H1 (cell line): ENCODE results near the gene STIL. TPM values are rescaled to one million over a fixed set of nuclear protein-coding genes. Genes with fewer than 3 reads are reported as not detected.

Experiments
- CTCF ChIA-PET: fragments of 300-600 bp; sonication (Branson Sonifier 250); formaldehyde crosslinking; loops from one replicate; lab custom pipeline; 2021; ENCODE audit not compliant: partially characterized antibody; lab: Charles Lee
- POLR2A ChIA-PET: fragments of 300-600 bp; sonication (Branson Sonifier 250); formaldehyde crosslinking; loops from one replicate; lab custom pipeline; 2021; ENCODE audit warnings: inconsistent platforms; ENCODE audit not compliant: partially characterized antibody; lab: Charles Lee
- DNase-seq, 2 experiments: peaks; one replicate each; pipeline versions ENCODE4 v3.0.0 to v3.0.0-alpha.2; 2010 to 2022; ENCODE audit warnings: low spot score in 2 of 2, low read depth in 1 of 2, mixed read lengths in 1 of 2
- FAIRE-seq: peaks from 2 replicates; lab custom pipeline; 2011; peaks lifted over from hg19 to GRCh38; lab: Jason Lieb, UNC
- H2AFZ ChIP-seq: 2 replicates; pipeline ENCODE4 v1.8.1; 2012; ENCODE audit warnings: low read length, inconsistent platforms
- H2AK5ac ChIP-seq: 2 replicates; pipeline ENCODE4 v1.6.1; 2013; ENCODE audit warnings: low read depth, low read length
- H2BK120ac ChIP-seq: replicated peaks from 2 replicates; pipeline ENCODE3; 2013; ENCODE audit warnings: low read depth, low read length, inconsistent platforms
- H2BK12ac ChIP-seq: 2 replicates; pipeline ENCODE4 v1.6.1; 2013; ENCODE audit warnings: low read depth, low read length
- H2BK15ac ChIP-seq: 2 replicates; pipeline ENCODE4 v1.6.1; 2013; ENCODE audit warnings: low read length
- H2BK20ac ChIP-seq: 2 replicates; pipeline ENCODE4 v1.6.1; 2013; ENCODE audit warnings: low read length
- H2BK5ac ChIP-seq: 2 replicates; pipeline ENCODE4 v1.6.1; 2013; ENCODE audit warnings: low read depth, low read length
- H3K14ac ChIP-seq: 2 replicates; pipeline ENCODE4 v1.6.1; 2013; ENCODE audit warnings: inconsistent platforms; ENCODE audit not compliant: insufficient read length
- H3K18ac ChIP-seq: 2 replicates; pipeline ENCODE4 v1.6.1; 2013; ENCODE audit warnings: low read length; ENCODE audit errors: extremely low read depth
- H3K23ac ChIP-seq: 2 replicates; pipeline ENCODE4 v1.6.1; 2013; ENCODE audit warnings: inconsistent platforms; ENCODE audit not compliant: insufficient read length
- H3K23me2 ChIP-seq: 2 replicates; pipeline ENCODE4 v1.6.1; 2013; ENCODE audit warnings: low read depth, low read length
- H3K27ac ChIP-seq: 2 replicates; pipeline ENCODE4 v1.6.1; 2011; ENCODE audit warnings: low read depth, low read length, inconsistent platforms
- H3K27me3 ChIP-seq, 4 experiments: replicated peaks in 1 of 4; 1 replicate in 1 of 4; 2 replicates in 3 of 4; pipeline versions ENCODE4 v1.6.1 to v1.8.1; 2011 to 2013; ENCODE audit warnings: low read length in 3 of 4, mild to moderate bottlenecking in 3 of 4, inconsistent platforms in 2 of 4, mixed read lengths in 2 of 4, moderate library complexity in 1 of 4; ENCODE audit not compliant: control insufficient read depth in 3 of 4, insufficient read depth in 3 of 4; ENCODE audit errors: extremely low read depth in 1 of 4
- H3K36me3 ChIP-seq, 4 experiments: 2 replicates each; pipeline versions ENCODE4 v1.6.1 to v1.8.1; 2011 to 2013; ENCODE audit warnings: mild to moderate bottlenecking in 4 of 4, low read length in 3 of 4, moderate library complexity in 2 of 4, control low read depth in 1 of 4, inconsistent platforms in 1 of 4; ENCODE audit not compliant: insufficient read depth in 4 of 4, control insufficient read depth in 2 of 4
- H3K4ac ChIP-seq: replicated peaks from 2 replicates; pipeline ENCODE3; 2013; ENCODE audit warnings: low read length, low read depth, mixed read lengths, inconsistent platforms; ENCODE audit not compliant: insufficient read length
- H3K4me1 ChIP-seq, 4 experiments: replicated peaks in 1 of 4; 1 replicate in 1 of 4; 2 replicates in 3 of 4; pipeline versions ENCODE4 v1.6.1 to v1.8.1; 2011 to 2013; ENCODE audit warnings: low read length in 3 of 4, inconsistent platforms in 2 of 4, mixed read lengths in 1 of 4; ENCODE audit not compliant: insufficient read depth in 4 of 4, control insufficient read depth in 3 of 4
- H3K4me2 ChIP-seq, 2 experiments: 2 replicates each; pipeline versions ENCODE4 v1.6.1 to v1.8.1; 2011 to 2013; ENCODE audit warnings: low read depth in 2 of 2, low read length in 2 of 2, control low read depth in 1 of 2, inconsistent platforms in 1 of 2, mild to moderate bottlenecking in 1 of 2; ENCODE audit not compliant: insufficient read depth in 1 of 2
- H3K4me3 ChIP-seq, 4 experiments: fragments of 200-600, 300-600 bp in 1 of 4; sonication (generic), shearing (Covaris generic), sonication (Bioruptor Twin) in 1 of 4; 2 replicates each; pipeline versions ENCODE4 v1.5.1 to v1.8.1; 2011 to 2016; ENCODE audit warnings: low read length in 4 of 4, low read depth in 3 of 4, control low read depth in 2 of 4, inconsistent platforms in 2 of 4, mild to moderate bottlenecking in 2 of 4, mixed read lengths in 1 of 4, moderate library complexity in 1 of 4; ENCODE audit not compliant: insufficient read depth in 2 of 4; ENCODE audit errors: extremely low read depth in 1 of 4
- H3K56ac ChIP-seq: replicated peaks from 2 replicates; pipeline ENCODE3; 2013; ENCODE audit warnings: low read depth, mild to moderate bottlenecking, mixed read lengths, low read length, inconsistent platforms; ENCODE audit not compliant: insufficient read length
- H3K79me1 ChIP-seq: 2 replicates; pipeline ENCODE4 v1.6.1; 2013; ENCODE audit warnings: low read depth, low read length, control low read depth
- H3K79me2 ChIP-seq, 2 experiments: 2 replicates each; pipeline versions ENCODE4 v1.6.1 to v1.8.1; 2012 to 2013; ENCODE audit warnings: low read length in 2 of 2, mild to moderate bottlenecking in 2 of 2, inconsistent platforms in 1 of 2; ENCODE audit not compliant: insufficient read depth in 2 of 2, control insufficient read depth in 1 of 2
- H3K9ac ChIP-seq, 4 experiments: replicated peaks in 1 of 4; 1 replicate in 1 of 4; 2 replicates in 3 of 4; pipeline versions ENCODE4 v1.6.1 to v1.8.1; 2011 to 2013; ENCODE audit warnings: low read depth in 3 of 4, low read length in 3 of 4, control low read depth in 2 of 4, mild to moderate bottlenecking in 2 of 4, moderate library complexity in 2 of 4, inconsistent platforms in 1 of 4; ENCODE audit errors: extremely low read depth in 1 of 4
- H3K9me3 ChIP-seq, 2 experiments: 2 replicates each; pipeline versions ENCODE4 v1.6.1 to v1.8.1; 2012 to 2013; ENCODE audit warnings: mild to moderate bottlenecking in 2 of 2, moderate library complexity in 2 of 2, control low read depth in 1 of 2, inconsistent platforms in 1 of 2, low read depth in 1 of 2, low read length in 1 of 2, mixed read lengths in 1 of 2; ENCODE audit not compliant: insufficient read depth in 2 of 2
- H4K20me1 ChIP-seq, 2 experiments: replicated peaks in 1 of 2; 2 replicates each; pipeline versions ENCODE3 to v1.8.1; 2011 to 2013; ENCODE audit warnings: inconsistent platforms in 2 of 2, low read length in 2 of 2, mild to moderate bottlenecking in 1 of 2; ENCODE audit not compliant: insufficient read depth in 2 of 2, control insufficient read depth in 1 of 2
- H4K5ac ChIP-seq: 2 replicates; pipeline ENCODE4 v1.6.1; 2013; ENCODE audit warnings: low read length, low read depth, mixed read lengths, inconsistent platforms; ENCODE audit not compliant: insufficient read length
- H4K8ac ChIP-seq: 2 replicates; pipeline ENCODE4 v1.8.0; 2013; ENCODE audit warnings: mild to moderate bottlenecking, moderate library complexity, low read length, inconsistent platforms; ENCODE audit not compliant: insufficient read depth; ENCODE audit errors: extremely low read depth
- H4K91ac ChIP-seq: replicated peaks from 2 replicates; pipeline ENCODE3; 2013; ENCODE audit warnings: low read length, mixed read lengths, inconsistent platforms; ENCODE audit not compliant: insufficient read length
- CBX5 ChIP-seq: fragments of 300-800, 300-1000 bp; sonication (generic); IDR thresholded peaks from 2 replicates; pipeline ENCODE4 v1.7.1; 2016; ENCODE audit warnings: antibody characterized with exemption, low read length, low read depth
- CTBP2 ChIP-seq: IDR thresholded peaks from 2 replicates; pipeline ENCODE4 v1.7.0; 2011; ENCODE audit warnings: borderline replicate concordance, mild to moderate bottlenecking, moderate library complexity, mixed read lengths, low read length; ENCODE audit not compliant: insufficient read depth, insufficient read length
- WGBS, 2 experiments: shearing (Covaris generic) in 1 of 2; methylation state at CpG; one replicate each; pipeline versions ENCODE4 v1.1.6 to v1.1.7; 2013 to 2015; ENCODE audit warnings: low lambda C conversion rate in 2 of 2, mixed read lengths in 2 of 2, inconsistent platforms in 1 of 2, low coverage in 1 of 2, missing lambda C conversion rate in 1 of 2; ENCODE audit not compliant: insufficient replicate concordance in 2 of 2, insufficient coverage in 1 of 2, insufficient read length in 1 of 2; ENCODE audit errors: extremely low coverage in 1 of 2, missing lambda C conversion rate in 1 of 2; 5-methylcytosine and 5-hydroxymethylcytosine counted together
- polyA plus RNA-seq, 7 experiments: library from polyadenylated mRNA; depleted of rRNA in 3 of 7; stranded (reverse) in 5 of 7; unstranded in 2 of 7; fragments of >200 nt in 5 of 7; fragments of 200-250 nt in 2 of 7; gene quantifications; 1 replicate in 5 of 7; 2 replicates in 1 of 7; 4 replicates in 1 of 7; pipeline versions ENCODE4 v1.2.1 to v1.2.3, GENCODE V29; 2011 to 2013; ENCODE audit warnings: missing spikeins in 2 of 7, mixed read lengths in 2 of 7
- total RNA-seq: library from RNA; stranded (reverse); fragmentation: NEBNext Ultra II Directional; extraction: Animal tissue kit (Norgen Biotek cat#: 25700); gene quantifications from 2 replicates; pipeline ENCODE4 v1.2.1, GENCODE V29; 2021

The STIL gene
- total and polyA plus RNA-seq, 2 of the 8 experiments (the other 6 are each of a cell fraction or from before 2014, with no cell fraction given): 13.6 to 25.1 TPM

GRCh38 chr1:47241114-47242113 is 72.5 kb downstream of the STIL start:
- H2BK120ac ChIP-seq: no peak overlapping the region
- H2BK5ac ChIP-seq: no peak overlapping the region
- H3K9ac ChIP-seq: no peak overlapping the region
- H4K20me1 ChIP-seq: no peaks in the 10 kb centered on the region
- no peak overlapping the region; the same call in 1 of the 2 replicates for H2BK15ac ChIP-seq
- H4K5ac ChIP-seq: no peak overlapping the region
- no peak overlapping the region for H3K56ac ChIP-seq
- H4K91ac ChIP-seq: no peak overlapping the region
- no peak overlapping the region for H3K18ac ChIP-seq
- 86% methylated on average over 10 of the region's 11 CpGs; no CpG with 5 or more reads in 1 of the 2 experiments for WGBS, 2 experiments
- no peak overlapping the region for H2AK5ac ChIP-seq
- H3K4ac ChIP-seq: no peak overlapping the region
- no peak overlapping the region for H4K8ac ChIP-seq
- no peak overlapping the region for H3K23ac ChIP-seq
- H3K79me2 ChIP-seq: no peaks in the 10 kb centered on the region
- ChIA-PET CTCF (interaction anchor here (0.8 to 2.9 kb wide), 5 partner anchors 20 to 66 kb away, joined by 3 to 12 read pairs (median 5); no protein-coding TSS in a partner anchor), POLR2A (interaction anchor here (0.7 kb wide), 1 partner anchor 10 kb away, joined by 4 read pairs; no protein-coding TSS in a partner anchor)
- DNase-seq (no peak), FAIRE-seq (no peak)
- TF ChIP-seq CTBP2 (no peak), CBX5 (no peak)
- peaks cover under 1 to 6% (median 5%) of the 10 kb centered on the region in 4 experiments; a peak in 5 of 7 replicates for H3K27me3 ChIP-seq
- no peak overlapping the region for H2BK12ac ChIP-seq
- H3K27ac ChIP-seq: no peak overlapping the region
- no peak overlapping the region for H3K14ac ChIP-seq
- no peaks in the 10 kb centered on the region for H3K79me1 ChIP-seq
- H2AFZ ChIP-seq: no peak overlapping the region
- no peaks in the 10 kb centered on the region for H3K9me3 ChIP-seq
- H3K4me1 ChIP-seq: peaks cover 0 to 5% (median 0%) of the 10 kb centered on the region in 4 experiments; a peak in 2 of 7 replicates
- no peak overlapping the region for H3K4me3 ChIP-seq
- no peaks in the 10 kb centered on the region for H3K23me2 ChIP-seq
- H2BK20ac ChIP-seq: no peak overlapping the region
- no peak overlapping the region for H3K4me2 ChIP-seq
- no peaks in the 10 kb centered on the region for H3K36me3 ChIP-seq
